PFSK-1 (cell line): Measurements from ENCODE around the gene REPS1.

Experiments used
- FOXP2 ChIP-seq: optimal IDR thresholded peaks from 2 replicates; pipeline ENCODE3; 2011; ENCODE audit warnings: borderline replicate concordance, control low read depth, inconsistent platforms; ENCODE audit not compliant: insufficient read depth; ENCODE audit errors: extremely low read length, extremely low read depth
- POLR2AphosphoS5 ChIP-seq: IDR thresholded peaks from 2 replicates; pipeline ENCODE4 v1.6.1; 2012; ENCODE audit warnings: low read depth, mild to moderate bottlenecking, control low read depth, low read length, moderate library complexity
- REST ChIP-seq, 2 experiments: IDR thresholded peaks; 2 replicates each; pipeline versions ENCODE4 v1.6.1 to v1.8.0; 2011 to 2012; ENCODE audit warnings: low read depth in 2 of 2, low read length in 2 of 2, control low read depth in 1 of 2, inconsistent platforms in 1 of 2, mild to moderate bottlenecking in 1 of 2, moderate library complexity in 1 of 2; ENCODE audit not compliant: insufficient read depth in 1 of 2
- SIN3A ChIP-seq: IDR thresholded peaks from 2 replicates; pipeline ENCODE4 v1.6.1; 2012; ENCODE audit warnings: mild to moderate bottlenecking, low read length, moderate library complexity, borderline replicate concordance; ENCODE audit not compliant: insufficient read depth
- TAF1 ChIP-seq: IDR thresholded peaks from 2 replicates; pipeline ENCODE4 v1.6.1; 2012; ENCODE audit warnings: low read length, control low read depth, borderline replicate concordance; ENCODE audit not compliant: insufficient read depth

The REPS1 gene

DNA sequence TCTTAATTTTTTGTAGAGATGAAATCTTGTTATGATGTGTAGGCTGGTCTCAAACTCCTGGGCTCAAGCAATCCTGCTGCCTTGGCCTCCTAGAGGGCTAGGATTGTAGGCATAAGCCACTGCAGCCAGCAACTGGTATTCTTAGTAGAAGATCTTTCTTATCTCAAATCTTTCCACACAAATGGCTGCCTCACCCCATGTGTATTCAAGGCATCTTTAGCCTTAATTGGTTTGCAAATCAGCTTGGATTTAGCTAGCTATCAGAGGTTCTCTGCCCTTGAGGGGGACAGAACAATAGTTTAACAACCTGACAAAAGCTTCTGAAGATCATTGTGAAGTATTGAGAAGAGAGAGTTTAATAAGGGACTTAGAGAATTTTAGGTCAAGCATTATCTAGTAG is 22.6 kb upstream of the REPS1 start:
- no peak for TF ChIP-seq REST (IDR thresholded peaks at IDR 0.05; ENCODE audit: insufficient read depth in 1 of 2, low read depth in 2 of 2, low read length in 2 of 2)
- no peak for TF ChIP-seq TAF1
- TF ChIP-seq FOXP2: no peak
- TF ChIP-seq SIN3A: no peak
- TF ChIP-seq POLR2AphosphoS5: no peak

GRCh38 chr6:139008117-139008516 is 20.1 kb upstream of the REPS1 start:
- TF ChIP-seq SIN3A: no peak
- TF ChIP-seq REST (IDR thresholded peaks at IDR 0.05; ENCODE audit: insufficient read depth in 1 of 2, low read depth in 2 of 2, low read length in 2 of 2): no peak
- TF ChIP-seq TAF1: no peak
- TF ChIP-seq FOXP2: no peak
- no peak for TF ChIP-seq POLR2AphosphoS5

DNA sequence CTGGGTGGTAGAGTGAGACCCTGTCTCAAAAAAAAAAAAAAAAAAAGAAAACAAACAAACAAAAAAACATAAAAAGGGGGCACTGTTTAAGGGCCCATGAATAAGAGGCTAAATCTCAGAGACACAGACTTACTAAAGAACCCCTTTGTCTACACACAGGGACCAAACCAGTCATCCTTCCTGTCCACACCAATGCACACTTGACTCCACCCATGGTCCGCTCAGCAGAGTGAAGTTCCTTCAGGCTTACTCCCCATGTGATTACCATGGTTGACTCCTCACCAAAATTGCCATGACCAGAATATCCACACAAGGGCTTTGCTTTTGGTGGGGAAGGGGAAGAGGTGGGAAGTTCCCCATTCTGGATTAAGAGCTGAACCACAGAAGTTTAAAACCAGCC is 19.4 kb upstream of the REPS1 start:
- TF ChIP-seq FOXP2: no peak
- TF ChIP-seq POLR2AphosphoS5: no peak
- TF ChIP-seq REST (IDR thresholded peaks at IDR 0.05; ENCODE audit: insufficient read depth in 1 of 2, low read depth in 2 of 2, low read length in 2 of 2): no peak
- TF ChIP-seq TAF1: no peak
- TF ChIP-seq SIN3A: no peak

- TF ChIP-seq REST (IDR thresholded peaks at IDR 0.05; ENCODE audit: insufficient read depth in 1 of 2, low read depth in 2 of 2, low read length in 2 of 2) (no peak), POLR2AphosphoS5 (no peak), TAF1 (no peak), SIN3A (no peak), FOXP2 (no peak)
Observed at GRCh38 chr6:139006477-139006876, 18.4 kb upstream of the REPS1 start.

GRCh38 chr6:139003751-139004150 is 15.7 kb upstream of the REPS1 start:
- no peak for TF ChIP-seq REST (IDR thresholded peaks at IDR 0.05; ENCODE audit: insufficient read depth in 1 of 2, low read depth in 2 of 2, low read length in 2 of 2)
- no peak for TF ChIP-seq POLR2AphosphoS5
- TF ChIP-seq FOXP2: no peak
- no peak for TF ChIP-seq SIN3A
- TF ChIP-seq TAF1: no peak
